ENCODE measurements around the gene GLS. TPM values are rescaled to one million over a fixed set of nuclear protein-coding genes. Genes with fewer than 3 reads are reported as not detected.

GLS gene
- total and polyA plus RNA-seq, 9 of the 15 experiments (the other 6 are each of a cell fraction or from before 2014, with no cell fraction given) = 13.7 to 77.5 (median 48.2) TPM

DNA sequence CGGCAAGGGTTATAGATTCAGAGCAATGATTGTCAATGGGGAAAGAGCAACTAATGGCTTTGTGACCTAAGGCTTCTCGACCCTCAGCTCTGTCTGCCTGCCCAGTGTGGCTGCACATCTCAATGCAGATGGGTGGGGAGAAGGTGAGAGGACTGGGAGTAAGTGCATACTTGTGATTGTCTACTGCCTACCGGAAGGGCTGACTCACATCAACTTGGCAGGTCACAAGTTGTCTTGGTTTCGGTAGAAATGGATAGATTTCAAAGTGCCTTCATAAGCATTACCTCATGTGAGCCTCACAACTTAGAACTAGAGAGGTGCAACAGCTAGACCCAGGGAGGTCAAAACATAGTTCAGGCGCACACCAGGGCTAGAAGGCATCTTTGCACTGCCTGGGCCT, 104.0 kb downstream of the GLS start:
- Histone ChIP-seq H3K4me3 (no peak overlapping the region), H2AFZ (ENCODE audit: low read depth, low read length) (no peak overlapping the region), H3K36me3 (ENCODE audit: control insufficient read depth, insufficient read depth, low read length) (peaks cover 91% of the 10 kb centered on the region; the same call in 2 of the 3 replicates), H3K9ac (ENCODE audit: insufficient read depth in 1 of 2, low read depth in 2 of 2, low read length in 2 of 2) (no peak overlapping the region), H3K27ac (ENCODE audit: extremely low read depth, low read depth, low read length) (no peak overlapping the region), H3K4me1 (replicated peaks in 1 of 2; ENCODE audit: control insufficient read depth in 2 of 2, insufficient read depth in 2 of 2, low read length in 2 of 2) (no peaks in the 10 kb centered on the region), H3K27me3 (ENCODE audit: control insufficient read depth in 2 of 2, insufficient read depth in 2 of 2, low read length in 2 of 2) (no peaks in the 10 kb centered on the region), H3K4me2 (ENCODE audit: insufficient read depth, low read length) (no peak overlapping the region), H3K9me3 (replicated peaks; ENCODE audit: control insufficient read depth, insufficient read depth, low read depth, low read length) (no peaks in the 10 kb centered on the region), H3K79me2 (ENCODE audit: control insufficient read depth, insufficient read depth, low read length) (no peaks in the 10 kb centered on the region), H3K9me1 (ENCODE audit: control insufficient read depth, insufficient read depth, low read length) (no peaks in the 10 kb centered on the region), H4K20me1 (replicated peaks; ENCODE audit: control insufficient read depth, insufficient read depth, low read length) (no peaks in the 10 kb centered on the region)
- FAIRE-seq (no peak), DNase-seq (ENCODE audit: extremely low read depth in 1 of 4, low spot score in 3 of 4) (no peak), ATAC-seq (no peak)
- ChIA-PET POLR2A (no interaction called here), CTCF (ENCODE audit: low intra/inter-chr PET ratio) (no interaction called here)
- intact Hi-C loops (cut with micrococcal nuclease) (no loop called here), in situ Hi-C loops (cut with MboI) (no loop called here)
- 82% methylated on average over 4 of the region's 5 CpGs for WGBS (ENCODE audit: insufficient coverage, low coverage, missing lambda C conversion rate)
- BruUV-seq (replicated peaks) = no TSS peak
- no peak for TF ChIP-seq RBM15 (IDR thresholded peaks at IDR 0.05; ENCODE audit: insufficient read depth, low read length)
- TF ChIP-seq CREM (IDR thresholded peaks at IDR 0.05; ENCODE audit: low read depth) = no peak
- TF ChIP-seq RBM34 (IDR thresholded peaks at IDR 0.05; ENCODE audit: borderline replicate concordance, insufficient read depth, low read length) = no peak
- TF ChIP-seq, protein P1, sequence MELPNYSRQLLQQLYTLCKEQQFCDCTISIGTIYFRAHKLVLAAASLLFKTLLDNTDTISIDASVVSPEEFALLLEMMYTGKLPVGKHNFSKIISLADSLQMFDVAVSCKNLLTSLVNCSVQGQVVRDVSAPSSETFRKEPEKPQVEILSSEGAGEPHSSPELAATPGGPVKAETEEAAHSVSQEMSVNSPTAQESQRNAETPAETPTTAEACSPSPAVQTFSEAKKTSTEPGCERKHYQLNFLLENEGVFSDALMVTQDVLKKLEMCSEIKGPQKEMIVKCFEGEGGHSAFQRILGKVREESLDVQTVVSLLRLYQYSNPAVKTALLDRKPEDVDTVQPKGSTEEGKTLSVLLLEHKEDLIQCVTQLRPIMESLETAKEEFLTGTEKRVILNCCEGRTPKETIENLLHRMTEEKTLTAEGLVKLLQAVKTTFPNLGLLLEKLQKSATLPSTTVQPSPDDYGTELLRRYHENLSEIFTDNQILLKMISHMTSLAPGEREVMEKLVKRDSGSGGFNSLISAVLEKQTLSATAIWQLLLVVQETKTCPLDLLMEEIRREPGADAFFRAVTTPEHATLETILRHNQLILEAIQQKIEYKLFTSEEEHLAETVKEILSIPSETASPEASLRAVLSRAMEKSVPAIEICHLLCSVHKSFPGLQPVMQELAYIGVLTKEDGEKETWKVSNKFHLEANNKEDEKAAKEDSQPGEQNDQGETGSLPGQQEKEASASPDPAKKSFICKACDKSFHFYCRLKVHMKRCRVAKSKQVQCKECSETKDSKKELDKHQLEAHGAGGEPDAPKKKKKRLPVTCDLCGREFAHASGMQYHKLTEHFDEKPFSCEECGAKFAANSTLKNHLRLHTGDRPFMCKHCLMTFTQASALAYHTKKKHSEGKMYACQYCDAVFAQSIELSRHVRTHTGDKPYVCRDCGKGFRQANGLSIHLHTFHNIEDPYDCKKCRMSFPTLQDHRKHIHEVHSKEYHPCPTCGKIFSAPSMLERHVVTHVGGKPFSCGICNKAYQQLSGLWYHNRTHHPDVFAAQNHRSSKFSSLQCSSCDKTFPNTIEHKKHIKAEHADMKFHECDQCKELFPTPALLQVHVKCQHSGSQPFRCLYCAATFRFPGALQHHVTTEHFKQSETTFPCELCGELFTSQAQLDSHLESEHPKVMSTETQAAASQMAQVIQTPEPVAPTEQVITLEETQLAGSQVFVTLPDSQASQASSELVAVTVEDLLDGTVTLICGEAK (IDR thresholded peaks at IDR 0.05) = no peak
- TF ChIP-seq, protein P1 (CRISPR knock-in tag; IDR thresholded peaks at IDR 0.05) = no peak
- TF ChIP-seq ZKSCAN1 (IDR thresholded peaks at IDR 0.05; ENCODE audit: low read depth, low read length) = no peak
- TF ChIP-seq, protein P2, sequence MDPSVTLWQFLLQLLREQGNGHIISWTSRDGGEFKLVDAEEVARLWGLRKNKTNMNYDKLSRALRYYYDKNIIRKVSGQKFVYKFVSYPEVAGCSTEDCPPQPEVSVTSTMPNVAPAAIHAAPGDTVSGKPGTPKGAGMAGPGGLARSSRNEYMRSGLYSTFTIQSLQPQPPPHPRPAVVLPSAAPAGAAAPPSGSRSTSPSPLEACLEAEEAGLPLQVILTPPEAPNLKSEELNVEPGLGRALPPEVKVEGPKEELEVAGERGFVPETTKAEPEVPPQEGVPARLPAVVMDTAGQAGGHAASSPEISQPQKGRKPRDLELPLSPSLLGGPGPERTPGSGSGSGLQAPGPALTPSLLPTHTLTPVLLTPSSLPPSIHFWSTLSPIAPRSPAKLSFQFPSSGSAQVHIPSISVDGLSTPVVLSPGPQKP (CRISPR knock-in tag; IDR thresholded peaks at IDR 0.05) = no peak
- no peak for TF ChIP-seq SMARCA5 (IDR thresholded peaks at IDR 0.05)

Measured in K562 (cell line).